Measurements from ENCODE around the gene ARHGAP22.

The ARHGAP22 gene

DNA sequence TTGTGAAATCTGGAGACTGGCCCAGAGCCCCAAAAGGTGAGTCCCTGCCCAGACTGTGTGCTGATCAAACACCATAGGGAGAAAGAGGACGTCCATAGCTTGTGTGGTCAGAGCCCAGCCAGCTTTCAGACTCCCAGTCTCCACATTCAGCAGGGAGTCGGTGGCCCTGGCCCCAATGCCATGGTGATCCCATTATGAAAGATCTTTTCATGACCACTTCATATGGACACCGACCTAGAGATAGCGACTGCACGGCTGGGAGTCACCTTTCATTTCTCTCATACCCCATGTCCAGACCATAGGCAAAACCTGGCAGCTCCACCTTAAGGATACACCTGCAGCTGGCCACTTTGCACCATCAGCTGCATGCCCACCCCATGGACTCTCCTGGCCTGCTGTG is 126.4 kb downstream of the ARHGAP22 start:
- DNase-seq (ENCODE audit: low read depth in 2 of 2), result no peak

GRCh38 chr10:48477616-48478015 is 127.3 kb downstream of the ARHGAP22 start:
- DNase-seq (ENCODE audit: low read depth in 2 of 2), result no peak

DNA sequence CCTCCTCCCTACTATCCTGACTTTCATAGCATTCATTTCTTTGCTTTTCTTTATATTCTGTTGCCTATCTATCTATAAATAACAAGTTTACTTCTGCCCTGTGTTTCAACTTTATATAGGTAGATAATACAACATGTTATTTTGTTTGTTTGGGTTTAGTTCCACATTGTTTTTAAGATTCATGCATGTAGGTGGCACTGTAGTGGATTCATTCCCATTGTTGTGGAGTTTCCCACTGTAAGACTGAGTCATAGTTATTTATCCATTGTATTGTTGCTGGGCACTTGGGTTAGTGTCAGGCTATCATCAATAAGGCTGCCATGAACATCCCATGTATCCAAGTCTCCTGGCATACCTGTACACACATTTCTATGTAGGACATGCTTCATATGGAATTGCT is 127.7 kb downstream of the ARHGAP22 start:
- no peak for DNase-seq (ENCODE audit: low read depth in 2 of 2)

DNA sequence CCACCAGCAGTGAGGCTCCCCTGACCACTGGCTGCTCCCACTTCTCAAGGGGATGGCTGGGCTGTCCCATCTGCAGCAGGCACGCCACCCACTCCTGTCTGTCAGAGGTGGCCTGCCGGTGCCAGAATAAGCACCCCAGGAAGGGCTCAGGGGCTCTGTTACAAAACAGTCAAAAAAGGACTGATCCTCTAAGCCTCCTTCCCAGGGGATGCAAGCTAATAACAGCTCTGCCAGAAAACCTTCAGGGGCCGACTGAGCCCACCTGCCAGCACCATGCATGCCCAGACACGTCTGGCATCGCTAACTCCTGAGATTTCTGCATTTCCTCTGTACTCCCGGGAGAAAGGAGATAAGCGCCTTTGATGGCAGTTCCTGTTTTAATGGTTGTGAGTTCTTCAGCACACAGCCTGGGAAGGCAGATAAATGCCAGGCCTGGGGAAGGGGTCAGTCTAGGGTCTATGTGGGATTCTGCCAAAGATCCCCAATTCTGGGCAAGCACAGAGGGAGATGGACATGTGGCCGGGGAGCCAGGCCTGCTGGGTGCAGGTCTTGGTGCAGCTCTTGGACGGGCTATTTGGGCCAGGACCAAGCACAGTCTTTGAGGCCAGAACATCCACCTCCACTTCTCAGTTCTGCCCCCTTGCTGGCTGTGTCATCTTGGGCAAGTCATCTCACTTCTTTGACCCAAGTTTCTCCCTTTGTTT is 128.4 kb downstream of the ARHGAP22 start:
- DNase-seq (ENCODE audit: low read depth in 2 of 2), result no peak

- DNase-seq (ENCODE audit: low read depth in 2 of 2), result no peak
These were observed 129.0 kb downstream of the ARHGAP22 start for GRCh38 chr10:48475943-48476278.

GRCh38 chr10:48474765-48475365 is 130.0 kb downstream of the ARHGAP22 start:
- DNase-seq (ENCODE audit: low read depth in 2 of 2), result no peak

GRCh38 chr10:48473704-48474103 is 131.2 kb downstream of the ARHGAP22 start:
- DNase-seq (ENCODE audit: low read depth in 2 of 2), result no peak

DNA sequence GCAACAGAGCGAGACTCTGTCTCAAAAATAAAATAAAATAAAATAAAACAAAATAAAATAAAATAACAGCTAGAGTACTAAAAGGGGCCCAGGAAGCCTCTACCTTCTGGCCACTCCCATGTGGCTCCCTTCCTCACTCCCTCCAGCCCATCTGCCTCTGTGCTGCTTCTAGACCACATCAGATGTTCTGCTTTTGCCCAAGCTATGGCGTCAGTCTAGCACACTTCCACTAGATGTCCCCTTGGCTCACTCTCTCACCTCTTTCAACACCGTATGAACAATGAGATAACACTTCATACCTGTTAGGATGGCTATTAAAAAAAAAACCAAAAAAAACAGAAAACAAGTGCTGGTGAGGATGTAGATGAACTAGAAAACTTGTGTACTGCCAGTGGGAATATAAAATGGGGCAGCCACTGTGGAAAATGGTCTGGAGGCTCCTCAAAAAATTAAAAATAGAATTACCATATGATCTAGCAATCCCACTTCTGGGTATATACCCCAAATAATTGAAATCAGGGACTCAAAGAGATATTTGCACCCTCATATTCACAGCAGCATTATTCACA is 132.3 kb downstream of the ARHGAP22 start:
- DNase-seq (ENCODE audit: low read depth in 2 of 2), result no peak

DNA sequence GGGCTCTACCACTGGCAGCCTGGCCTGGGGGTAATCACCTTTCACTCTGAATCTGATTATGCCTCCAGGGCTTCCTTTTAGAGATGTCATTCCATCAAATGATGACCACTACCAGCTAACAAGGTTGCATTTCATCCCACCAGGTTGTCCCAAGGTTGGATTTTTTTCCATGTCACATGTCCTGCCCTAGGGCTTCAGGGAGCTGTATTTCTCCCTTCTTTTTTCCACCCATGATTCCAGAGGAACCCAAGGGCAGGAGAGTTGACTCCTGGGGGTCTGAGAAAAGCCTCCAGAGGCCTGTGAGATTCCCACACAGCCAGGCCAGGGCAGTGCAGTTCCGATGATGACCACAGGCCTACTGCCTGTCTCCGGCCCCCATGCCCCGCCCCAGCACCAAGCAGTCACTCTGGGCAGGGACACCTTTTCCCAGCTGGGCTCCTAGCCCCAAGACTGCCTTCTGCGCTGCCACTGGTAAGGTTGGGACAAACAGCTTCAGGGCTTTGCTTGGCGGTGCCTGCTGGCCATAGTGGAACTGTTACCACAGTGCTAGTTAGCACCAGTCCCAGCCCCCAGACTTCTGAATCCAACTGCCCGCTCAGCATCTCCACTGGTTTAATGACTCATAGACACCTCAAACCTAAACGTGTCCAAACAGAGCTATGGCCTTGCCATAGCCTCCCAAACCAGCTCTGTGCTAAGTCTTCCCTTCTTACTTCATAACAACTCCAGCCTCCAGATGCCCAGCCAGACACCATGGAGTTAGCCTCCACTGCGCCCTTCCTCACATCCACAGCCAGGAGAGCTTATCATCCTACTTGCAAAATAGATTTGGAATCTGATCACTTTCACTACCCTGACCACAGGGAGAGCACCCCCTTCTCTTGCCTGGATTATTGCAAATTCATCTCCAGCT is 133.7 kb downstream of the ARHGAP22 start:
- DNase-seq (ENCODE audit: low read depth in 2 of 2), result no peak

GRCh38 chr10:48470115-48470892 is 134.6 kb downstream of the ARHGAP22 start:
- no peak for DNase-seq (ENCODE audit: low read depth in 2 of 2)

DNA sequence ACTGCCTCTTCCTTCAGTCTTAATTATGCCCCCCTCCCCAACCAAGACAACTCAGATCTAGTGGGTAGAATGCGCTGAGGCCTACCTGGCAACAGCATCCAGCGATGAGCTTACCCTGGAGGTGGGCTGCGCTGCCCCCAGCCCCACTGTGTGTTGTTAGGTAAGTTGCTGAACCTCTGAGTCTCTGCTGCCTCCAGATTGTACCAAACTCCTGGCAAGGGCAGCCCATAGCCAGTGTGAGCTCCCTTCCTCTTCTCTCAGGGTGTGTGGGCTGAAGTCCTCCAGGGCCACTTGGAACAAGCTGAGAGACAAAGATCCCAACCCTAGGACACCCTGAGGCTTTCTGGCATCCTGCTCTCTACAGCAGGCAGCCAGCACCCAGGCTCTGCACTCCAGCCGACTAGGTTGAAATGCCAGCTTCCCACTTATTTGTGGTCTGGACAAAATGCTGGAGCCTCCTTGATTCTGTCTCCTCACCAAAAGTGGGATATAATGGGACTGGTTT is 135.3 kb downstream of the ARHGAP22 start:
- no peak for DNase-seq (ENCODE audit: low read depth in 2 of 2)

- DNase-seq (ENCODE audit: low read depth in 2 of 2), result no peak
These were observed 135.9 kb downstream of the ARHGAP22 start for GRCh38 chr10:48468866-48469511.

DNA sequence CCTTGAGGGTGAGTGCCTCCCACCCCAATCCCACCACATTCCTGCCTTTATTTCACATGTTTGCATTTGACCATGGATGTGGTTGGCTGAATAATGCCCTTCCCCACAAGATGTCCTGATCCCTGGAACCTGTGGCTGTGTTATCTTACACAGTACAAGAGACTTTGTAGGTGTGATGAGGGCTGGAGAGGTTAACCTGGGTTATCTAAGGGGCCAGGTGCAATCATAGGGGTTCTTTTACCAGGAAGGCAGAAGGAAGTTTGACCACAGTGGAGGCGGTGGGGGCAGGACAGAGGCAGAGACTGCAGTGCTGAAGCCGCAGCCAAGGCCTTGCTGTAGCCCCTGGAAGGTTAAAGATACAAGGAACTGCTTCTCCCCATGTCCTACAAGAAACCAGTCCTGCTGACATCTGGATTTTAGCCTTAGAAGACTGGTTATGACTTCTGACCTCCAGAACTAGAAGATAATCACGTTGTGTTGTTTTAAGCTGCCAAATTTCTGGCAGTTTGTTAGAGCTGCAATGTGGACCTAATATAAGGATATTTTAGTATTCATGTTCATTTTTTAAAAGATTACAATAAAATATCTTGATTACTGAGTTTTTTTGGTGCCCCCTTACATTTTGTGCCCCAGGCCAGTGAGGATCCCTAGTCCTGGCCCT is 136.6 kb downstream of the ARHGAP22 start:
- DNase-seq (ENCODE audit: low read depth in 2 of 2), result no peak

DNA sequence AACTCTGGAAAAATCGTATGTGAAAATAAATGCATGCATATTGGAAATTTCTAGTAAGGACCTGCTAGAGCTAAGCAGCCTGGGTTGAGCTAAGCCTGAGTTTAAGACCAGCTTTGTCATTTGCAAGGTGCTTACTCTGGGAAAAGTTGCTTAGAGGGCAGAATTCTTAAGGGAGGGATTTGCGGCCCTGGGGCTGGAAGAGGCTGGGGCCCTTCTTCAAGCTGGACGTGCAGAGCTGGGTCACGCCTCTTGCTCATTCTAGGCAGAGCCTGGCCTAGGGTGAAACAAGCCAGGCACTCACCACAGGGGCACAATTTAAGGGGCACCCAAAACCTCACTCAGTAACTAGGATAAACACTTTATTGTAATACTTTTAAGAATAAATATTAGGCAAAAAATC is 137.2 kb downstream of the ARHGAP22 start:
- no peak for DNase-seq (ENCODE audit: low read depth in 2 of 2)

- no peak for DNase-seq (ENCODE audit: low read depth in 2 of 2)
These were observed 138.1 kb downstream of the ARHGAP22 start for GRCh38 chr10:48466611-48467240.

GRCh38 chr10:48465860-48466521 is 138.9 kb downstream of the ARHGAP22 start:
- no peak for DNase-seq (ENCODE audit: low read depth in 2 of 2)

- no peak for DNase-seq (ENCODE audit: low read depth in 2 of 2)
These were observed 139.8 kb downstream of the ARHGAP22 start for GRCh38 chr10:48464871-48465736.

GRCh38 chr10:48464121-48464870 is 140.6 kb downstream of the ARHGAP22 start:
- DNase-seq (ENCODE audit: low read depth in 2 of 2), result no peak

Data from fibroblast of skin of left biceps (primary cell).